PC-3 (cell line): ENCODE data around the gene SLC2A3. TPM values are rescaled to one million over a fixed set of nuclear protein-coding genes. Genes with fewer than 3 reads are reported as not detected.
A peak's percentile ranks its signal among the peaks of the same experiment; 100 is the strongest.
"Not testable (repeated sequence)": the region's sequence is repeated elsewhere in the genome, so short reads cannot be mapped to it uniquely, and the experiment has no call there.

Experiments used
- ATAC-seq: fragments of 200-7000 bp; cut with Tn5 transposase; 2 replicates; pipeline ENCODE4 v1.9.1; 2020; ENCODE audit warnings: mild to moderate bottlenecking, moderate library complexity
- BruUV-seq: library from RNA; stranded (reverse); fragments of 400-500 nt; replicated peaks from 2 replicates; lab custom pipeline; 2021; lab: Mats Ljungman, UMichigan
- CTCF ChIA-PET: fragments of 300-600 bp; sonication (Branson Sonifier 250); formaldehyde crosslinking; loops from one replicate; lab custom pipeline; 2022; ENCODE audit warnings: antibody characterized with exemption; lab: Charles Lee
- POLR2A ChIA-PET: fragments of 300-600 bp; sonication (Branson Sonifier 250); formaldehyde crosslinking; loops from one replicate; lab custom pipeline; 2022; ENCODE audit warnings: antibody characterized with exemption; ENCODE audit not compliant: unreplicated experiment; lab: Charles Lee
- DNase-seq: peaks from one replicate; pipeline ENCODE4 v3.0.0-alpha.2; 2015
- H2AFZ ChIP-seq: fragments of 300-600 bp; sonication (generic); 2 replicates; pipeline ENCODE4 v1.6.0; 2016; ENCODE audit warnings: antibody characterized with exemption, low read length
- H3F3A ChIP-seq: fragments of 300-600 bp; sonication (generic); one replicate; pipeline ENCODE4 v1.6.0; 2017; ENCODE audit warnings: antibody characterized with exemption, low read length, control low read depth, mild to moderate bottlenecking; ENCODE audit not compliant: unreplicated experiment
- H3K27ac ChIP-seq: fragments of 300-600 bp; sonication (generic); 2 replicates; pipeline ENCODE4 v1.5.1; 2016; ENCODE audit warnings: mild to moderate bottlenecking, low read length
- H3K27me3 ChIP-seq: fragments of 300-600 bp; sonication (generic); 2 replicates; pipeline ENCODE4 v1.6.1; 2016; ENCODE audit warnings: low read length, mixed read lengths
- H3K36me3 ChIP-seq: fragments of 300-600 bp; sonication (generic); 2 replicates; pipeline ENCODE4 v1.6.1; 2016; ENCODE audit warnings: low read depth, mixed run types, low read length, mixed read lengths
- H3K4me1 ChIP-seq: fragments of 300-600 bp; sonication (generic); 2 replicates; pipeline ENCODE4 v1.5.1; 2016; ENCODE audit warnings: low read length; ENCODE audit not compliant: insufficient read depth
- H3K4me2 ChIP-seq: fragments of 300-600 bp; sonication (generic); 2 replicates; pipeline ENCODE4 v1.6.0; 2016; ENCODE audit warnings: low read length
- H3K4me3 ChIP-seq: fragments of 300-600 bp; sonication (generic); 2 replicates; pipeline ENCODE4 v1.5.1; 2016; ENCODE audit warnings: mild to moderate bottlenecking, low read length, mixed read lengths
- H3K79me2 ChIP-seq: fragments of 300-600 bp; sonication (generic); 2 replicates; pipeline ENCODE4 v1.6.1; 2017; ENCODE audit warnings: low read length, mixed read lengths
- H3K9ac ChIP-seq: fragments of 300-600 bp; sonication (generic); 2 replicates; pipeline ENCODE4 v1.6.0; 2016; ENCODE audit warnings: mild to moderate bottlenecking, low read length
- H3K9me2 ChIP-seq: fragments of 300-600 bp; sonication (generic); replicated peaks from 2 replicates; pipeline ENCODE4 v1.6.1; 2016; ENCODE audit warnings: mixed run types, low read length, mixed read lengths
- H3K9me3 ChIP-seq: fragments of 300-600 bp; sonication (generic); 2 replicates; pipeline ENCODE4 v1.6.1; 2016; ENCODE audit warnings: low read length, mixed read lengths
- H4K20me1 ChIP-seq: fragments of 300-600 bp; sonication (generic); 2 replicates; pipeline ENCODE4 v1.6.1; 2016; ENCODE audit warnings: low read length, mixed read lengths
- CTCF ChIP-seq: fragments of 300-600 bp; sonication (generic); conservative IDR thresholded peaks from 2 replicates; pipeline ENCODE4 v1.5.1; 2017; ENCODE audit warnings: antibody characterized with exemption, low read depth, mild to moderate bottlenecking, low read length
- EZH2 ChIP-seq: fragments of 300-600 bp; sonication (generic); IDR thresholded peaks from one replicate; pipeline ENCODE4 v1.6.1; 2017; ENCODE audit warnings: antibody characterized with exemption, mild to moderate bottlenecking, low read length; ENCODE audit not compliant: unreplicated experiment
- EZH2phosphoT487 ChIP-seq: fragments of 300-600 bp; sonication (generic); IDR thresholded peaks from 2 replicates; pipeline ENCODE4 v1.6.1; 2018; ENCODE audit warnings: mild to moderate bottlenecking, antibody characterized with exemption, low read length, borderline replicate concordance
- intact Hi-C: fragments of 100-400 bp; cut with micrococcal nuclease; formaldehyde crosslinking; loops from 2 replicates; pipeline ENCODE4 v1.9.0; 2023
- total RNA-seq: library from RNA; depleted of rRNA; stranded (reverse); fragments of >200 nt; gene quantifications from 2 replicates; pipeline ENCODE4 v1.2.3, GENCODE V29; 2014

The SLC2A3 gene
- total RNA-seq, 1 experiment from 2014 or later = not detected

GRCh38 chr12:7934091-7934888, 1.7 kb downstream of the SLC2A3 start:
- Histone ChIP-seq H3K4me2 (no peak overlapping the region), H3K9me2 (no peaks in the 10 kb centered on the region), H3K79me2 (no peaks in the 10 kb centered on the region), H3F3A (no peaks in the 10 kb centered on the region), H4K20me1 (no peaks in the 10 kb centered on the region), H3K9ac (no peak overlapping the region), H3K36me3 (no peaks in the 10 kb centered on the region), H3K27ac (no peak overlapping the region), H3K27me3 (no peaks in the 10 kb centered on the region), H3K4me3 (no peak overlapping the region), H2AFZ (no peak overlapping the region), H3K9me3 (no peaks in the 10 kb centered on the region), H3K4me1 (0 out of 2 replicates have a peak, but pooled peaks cover 1% of the 10 kb centered on the region)
- ChIA-PET CTCF (no interaction called here), POLR2A (no interaction called here)
- intact Hi-C loops = no loop called here
- ATAC-seq (no peak), DNase-seq (no peak)
- TF ChIP-seq CTCF = no peak
- TF ChIP-seq EZH2phosphoT487 = no peak
- no peak for TF ChIP-seq EZH2
- BruUV-seq = no TSS peak

GRCh38 chr12:7933255-7933726, 2.7 kb downstream of the SLC2A3 start:
- H3K27me3 ChIP-seq = no peaks in the 10 kb centered on the region
- peak overlapping the region; percentile 45; the same call in 1 of the 2 replicates for H2AFZ ChIP-seq
- ChIA-PET CTCF (interaction anchor here (0.6 to 1.1 kb wide), 5 partner anchors 27 to 154 kb away, joined by 3 to 24 read pairs (median 4); no protein-coding TSS in a partner anchor), POLR2A (no interaction called here)
- H4K20me1 ChIP-seq = no peaks in the 10 kb centered on the region
- BruUV-seq = no TSS peak
- ATAC-seq (peak; percentile 95), DNase-seq (peak; percentile 85)
- H3K4me2 ChIP-seq = peak overlapping the region; percentile 69
- H3K4me1 ChIP-seq = peaks cover 8% of the 10 kb centered on the region; the same call in 1 of the 2 replicates
- peak overlapping the region; percentile 35; the same call in 1 of the 2 replicates for H3K4me3 ChIP-seq
- intact Hi-C loops = loop anchor here (1.0 kb wide), 1 partner anchor 62 kb away; no protein-coding TSS in a partner anchor
- no peak overlapping the region for H3K9ac ChIP-seq
- H3F3A ChIP-seq = no peaks in the 10 kb centered on the region
- H3K9me3 ChIP-seq = no peaks in the 10 kb centered on the region
- no peaks in the 10 kb centered on the region for H3K79me2 ChIP-seq
- no peaks in the 10 kb centered on the region for H3K36me3 ChIP-seq
- H3K27ac ChIP-seq = no peak overlapping the region
- no peaks in the 10 kb centered on the region for H3K9me2 ChIP-seq
- peak; percentile 72 for TF ChIP-seq CTCF
- TF ChIP-seq EZH2phosphoT487 = no peak

GRCh38 chr12:7932599-7933240, 3.3 kb downstream of the SLC2A3 start:
- DNase-seq, BruUV-seq, H3K9ac ChIP-seq, H3K27me3 ChIP-seq, H3K79me2 ChIP-seq, H3K27ac ChIP-seq, ATAC-seq, POLR2A ChIA-PET, H4K20me1 ChIP-seq, H3K9me2 ChIP-seq, H3K36me3 ChIP-seq, H3K4me1 ChIP-seq, H3K9me3 ChIP-seq, H3F3A ChIP-seq: not testable (repeated sequence)
- Histone ChIP-seq H3K4me3 (peak overlapping the region; percentile 35; the same call in 1 of the 2 replicates), H3K4me2 (peak overlapping the region; percentile 69), H2AFZ (peak overlapping the region; percentile 45; the same call in 1 of the 2 replicates)
- intact Hi-C loops = loop anchor here (1.0 kb wide), 1 partner anchor 63 kb away; no protein-coding TSS in a partner anchor
- CTCF ChIA-PET = interaction anchor here (0.7 to 1.1 kb wide), 4 partner anchors 26 to 145 kb away, joined by 3 to 24 read pairs (median 4); no protein-coding TSS in a partner anchor
